CD4-positive, CD25-positive, alpha-beta regulatory T cell (primary cell): ENCODE results near the gene DDX55. TPM values are rescaled to one million over a fixed set of nuclear protein-coding genes. Genes with fewer than 3 reads are reported as not detected.

Source experiments
- ATAC-seq, 2 donors: fragments of 150-1000 bp; cut with Tn5 transposase; one replicate each; pipeline ENCODE4 v1.10.0; 2021; ENCODE audit warnings: low read depth in 2 of 2, moderate number of reproducible peaks in 2 of 2, moderate library complexity in 1 of 2
- DNase-seq, 3 donors: peaks; one replicate each; pipeline versions ENCODE4 v3.0.0 to v3.0.0-alpha.2; 2012 to 2022; ENCODE audit warnings: mixed read lengths in 1 of 3
- H3K27ac ChIP-seq: one replicate; pipeline ENCODE4 v1.7.0; 2013; ENCODE audit warnings: mild to moderate bottlenecking, low read length; ENCODE audit not compliant: insufficient read depth, poor library complexity, severe bottlenecking
- H3K27me3 ChIP-seq: one replicate; pipeline ENCODE4 v1.7.0; 2013; ENCODE audit warnings: low read length; ENCODE audit not compliant: control insufficient read depth, insufficient read depth
- H3K36me3 ChIP-seq: one replicate; pipeline ENCODE4 v1.7.0; 2013; ENCODE audit warnings: mild to moderate bottlenecking, low read length, moderate library complexity; ENCODE audit not compliant: control insufficient read depth, insufficient read depth
- H3K4me1 ChIP-seq: 2 replicates; pipeline ENCODE4 v1.7.0; 2013; ENCODE audit warnings: mild to moderate bottlenecking, low read length; ENCODE audit not compliant: insufficient read depth, control insufficient read depth, poor library complexity, severe bottlenecking
- H3K4me3 ChIP-seq: one replicate; pipeline ENCODE4 v1.7.0; 2013; ENCODE audit warnings: low read depth, mild to moderate bottlenecking, low read length, moderate library complexity
- H3K9me3 ChIP-seq, 2 experiments: 1 replicate in 1 of 2; 2 replicates in 1 of 2; pipeline ENCODE4 v1.7.0; 2013; ENCODE audit warnings: low read length in 2 of 2, mild to moderate bottlenecking in 1 of 2, moderate library complexity in 1 of 2; ENCODE audit not compliant: control insufficient read depth in 2 of 2
- H3K27ac Mint-ChIP-seq, 3 donors: one replicate each; pipeline ENCODE4 v1.8.0; 2020 to 2022; ENCODE audit warnings: mild to moderate bottlenecking in 3 of 3, mixed read lengths in 3 of 3, moderate library complexity in 2 of 3
- H3K27me3 Mint-ChIP-seq: one replicate; pipeline ENCODE4 v1.8.0; 2022; ENCODE audit warnings: mild to moderate bottlenecking, mixed read lengths
- H3K36me3 Mint-ChIP-seq: one replicate; pipeline ENCODE4 v1.8.0; 2020; ENCODE audit warnings: mixed read lengths
- H3K4me1 Mint-ChIP-seq, 4 donors: one replicate each; pipeline ENCODE4 v1.8.0; 2020 to 2022; ENCODE audit warnings: mixed read lengths in 4 of 4, mild to moderate bottlenecking in 1 of 4
- H3K4me3 Mint-ChIP-seq, 4 donors: one replicate each; pipeline ENCODE4 v1.8.0; 2020 to 2022; ENCODE audit warnings: mild to moderate bottlenecking in 4 of 4, mixed read lengths in 4 of 4, moderate library complexity in 3 of 4
- H3K9me3 Mint-ChIP-seq, 7 donors: one replicate each; pipeline ENCODE4 v1.8.0; 2020 to 2022; ENCODE audit warnings: mixed read lengths in 7 of 7, mild to moderate bottlenecking in 3 of 7, moderate library complexity in 2 of 7
- polyA plus RNA-seq, 4 donors: library from polyadenylated mRNA; unstranded; fragments of 300-500 nt; fragmentation: Illumina TruSeq; gene quantifications; one replicate each; pipeline ENCODE4 v1.2.3, GENCODE V29; 2021
- total RNA-seq: library from RNA; stranded (reverse); gene quantifications from one replicate; pipeline ENCODE4 v1.2.3, GENCODE V29; 2022

The DDX55 gene
- total and polyA plus RNA-seq, 5 donors from 2014 or later = 13.9 to 25.1 (median 16.3) TPM

- no peak for ATAC-seq
- no peaks in the 10 kb centered on the region for H3K4me1 ChIP-seq
- H3K9me3 Mint-ChIP-seq = no peaks in the 10 kb centered on the region
- no peaks in the 10 kb centered on the region for H3K9me3 ChIP-seq
- H3K36me3 ChIP-seq = peaks cover 85% of the 10 kb centered on the region
- peaks cover 45% of the 10 kb centered on the region for H3K36me3 Mint-ChIP-seq
- H3K27me3 Mint-ChIP-seq = no peaks in the 10 kb centered on the region
- no peak overlapping the region for H3K27ac ChIP-seq
- no peak overlapping the region for H3K27ac Mint-ChIP-seq
- H3K4me3 ChIP-seq = no peak overlapping the region
- H3K4me3 Mint-ChIP-seq = no peak overlapping the region
- no peak for DNase-seq
- H3K4me1 Mint-ChIP-seq = peaks cover 0 to 5% (median 3%) of the 10 kb centered on the region in 4 donors
- no peaks in the 10 kb centered on the region for H3K27me3 ChIP-seq
These were observed 12.6 kb downstream of the DDX55 start for GRCh38 chr12:123614531-123614930.

- Histone ChIP-seq H3K27ac (no peak overlapping the region), H3K27me3 (no peaks in the 10 kb centered on the region), H3K4me1 (no peaks in the 10 kb centered on the region), H3K9me3 (no peaks in the 10 kb centered on the region), H3K36me3 (peaks cover 88% of the 10 kb centered on the region), H3K4me3 (no peak overlapping the region)
- no peak for ATAC-seq
- no peak overlapping the region for H3K27ac Mint-ChIP-seq
- no peak overlapping the region for H3K4me3 Mint-ChIP-seq
- H3K36me3 Mint-ChIP-seq = peaks cover 57% of the 10 kb centered on the region
- DNase-seq = no peak
- no peaks in the 10 kb centered on the region for H3K27me3 Mint-ChIP-seq
- no peaks in the 10 kb centered on the region for H3K9me3 Mint-ChIP-seq
- peaks cover 0 to 5% (median 1%) of the 10 kb centered on the region in 4 donors for H3K4me1 Mint-ChIP-seq
These were observed 15.2 kb downstream of the DDX55 start for GRCh38 chr12:123617144-123617543.

GRCh38 chr12:123617580-123617979 lies 15.7 kb downstream of the DDX55 start:
- Mint-ChIP-seq H3K9me3 (no peaks in the 10 kb centered on the region), H3K4me3 (no peak overlapping the region), H3K27me3 (no peaks in the 10 kb centered on the region), H3K4me1 (peaks cover 0 to 5% (median 1%) of the 10 kb centered on the region in 4 donors), H3K36me3 (peaks cover 58% of the 10 kb centered on the region), H3K27ac (no peak overlapping the region)
- Histone ChIP-seq H3K36me3 (peaks cover 88% of the 10 kb centered on the region), H3K9me3 (no peaks in the 10 kb centered on the region), H3K27me3 (no peaks in the 10 kb centered on the region), H3K4me3 (no peak overlapping the region), H3K4me1 (no peaks in the 10 kb centered on the region), H3K27ac (no peak overlapping the region)
- DNase-seq (no peak), ATAC-seq (no peak)

- H3K9me3 Mint-ChIP-seq = no peaks in the 10 kb centered on the region
- ATAC-seq (no peak), DNase-seq (no peak)
- no peaks in the 10 kb centered on the region for H3K27me3 Mint-ChIP-seq
- H3K4me3 Mint-ChIP-seq = no peak overlapping the region
- H3K27ac Mint-ChIP-seq = no peak overlapping the region
- peaks cover 0 to 5% (median 1%) of the 10 kb centered on the region in 4 donors for H3K4me1 Mint-ChIP-seq
- no peaks in the 10 kb centered on the region for H3K9me3 ChIP-seq
- H3K36me3 ChIP-seq = peaks cover 86% of the 10 kb centered on the region
- H3K4me3 ChIP-seq = no peak overlapping the region
- no peaks in the 10 kb centered on the region for H3K4me1 ChIP-seq
- H3K36me3 Mint-ChIP-seq = peaks cover 49% of the 10 kb centered on the region
- no peaks in the 10 kb centered on the region for H3K27me3 ChIP-seq
- no peak overlapping the region for H3K27ac ChIP-seq
These were observed 19.2 kb downstream of the DDX55 start for GRCh38 chr12:123621101-123621500.

- no peaks in the 10 kb centered on the region for H3K27me3 Mint-ChIP-seq
- H3K4me3 Mint-ChIP-seq = no peak overlapping the region
- no peak for ATAC-seq
- Histone ChIP-seq H3K27ac (no peak overlapping the region), H3K36me3 (peaks cover 86% of the 10 kb centered on the region), H3K4me1 (no peaks in the 10 kb centered on the region), H3K27me3 (no peaks in the 10 kb centered on the region), H3K9me3 (no peaks in the 10 kb centered on the region), H3K4me3 (no peak overlapping the region)
- no peaks in the 10 kb centered on the region for H3K9me3 Mint-ChIP-seq
- no peak for DNase-seq
- H3K27ac Mint-ChIP-seq = peak overlapping the region in 1 of 3 donors; percentile 62
- peaks cover 0 to 5% (median 1%) of the 10 kb centered on the region in 4 donors for H3K4me1 Mint-ChIP-seq
- H3K36me3 Mint-ChIP-seq = peaks cover 54% of the 10 kb centered on the region
These were observed 20.0 kb downstream of the DDX55 start for GRCh38 chr12:123621619-123622530.

- ATAC-seq (peak; percentile 96 to 98), DNase-seq (peak; percentile 95 to 99 (median 97))
- Histone ChIP-seq H3K4me3 (peak within 1 kb of the TSS; percentile 98), H3K27ac (peak within 1 kb of the TSS; percentile 87), H3K36me3 (peaks cover 25% of the 10 kb centered on the region), H3K4me1 (peaks cover 15% of the 10 kb centered on the region), H3K9me3 (no peaks in the 10 kb centered on the region), H3K27me3 (no peaks in the 10 kb centered on the region)
- Mint-ChIP-seq H3K27ac (peak within 1 kb of the TSS; percentile 97 to 99 (median 98)), H3K9me3 (no peaks in the 10 kb centered on the region), H3K4me3 (peak within 1 kb of the TSS; percentile 93 to 98 (median 96)), H3K27me3 (no peaks in the 10 kb centered on the region), H3K4me1 (peaks cover 9 to 37% (median 21%) of the 10 kb centered on the region in 4 donors), H3K36me3 (peaks cover 19% of the 10 kb centered on the region)
These were observed 31.7 kb downstream of the DDX55 start, which contains the start of the genes EIF2B1 and GTF2H3 for GRCh38 chr12:123633379-123634141. EIF2B1 (minus strand) TSS chr12:123633686; CDS start chr12:123633557, 129 bp downstream. GTF2H3 (plus strand) TSS chr12:123633829; CDS start chr12:123633860, 31 bp downstream.

GRCh38 chr12:123634142-123634561 lies 32.3 kb downstream of the DDX55 start:
- peak overlapping the region; percentile 87 for H3K27ac ChIP-seq
- peaks cover 9 to 37% (median 21%) of the 10 kb centered on the region in 4 donors for H3K4me1 Mint-ChIP-seq
- H3K9me3 ChIP-seq = no peaks in the 10 kb centered on the region
- H3K27ac Mint-ChIP-seq = peak overlapping the region; percentile 97 to 99 (median 98)
- no peaks in the 10 kb centered on the region for H3K9me3 Mint-ChIP-seq
- ATAC-seq (no peak), DNase-seq (no peak)
- H3K27me3 Mint-ChIP-seq = no peaks in the 10 kb centered on the region
- peaks cover 15% of the 10 kb centered on the region for H3K4me1 ChIP-seq
- H3K4me3 Mint-ChIP-seq = peak overlapping the region; percentile 93 to 98 (median 96)
- H3K36me3 ChIP-seq = peaks cover 19% of the 10 kb centered on the region
- peak overlapping the region; percentile 98 for H3K4me3 ChIP-seq
- peaks cover 14% of the 10 kb centered on the region for H3K36me3 Mint-ChIP-seq
- H3K27me3 ChIP-seq = no peaks in the 10 kb centered on the region
